Peyer's patch (tissue), 4 donors: Measurements from ENCODE around the gene SERGEF.

Experiments
- POLR2A ChIP-seq, 2 donors: fragments of 450-650 bp; IDR thresholded peaks; one replicate each; pipeline ENCODE4 v1.5.1; 2017; ENCODE audit warnings: antibody characterized with exemption in 2 of 2, mild to moderate bottlenecking in 2 of 2, moderate library complexity in 2 of 2
- TF ChIP-seq, protein P1 (sequence below), 6 experiments: fragments of 450-650 bp in 4 of 6; fragments of 200-600 bp in 2 of 6; sonication (generic) in 1 of 6; IDR thresholded peaks; one replicate each; pipeline ENCODE4 v1.5.1; 2017 to 2019; ENCODE audit warnings: antibody characterized with exemption in 6 of 6, mild to moderate bottlenecking in 3 of 6, moderate library complexity in 1 of 6

DNA sequence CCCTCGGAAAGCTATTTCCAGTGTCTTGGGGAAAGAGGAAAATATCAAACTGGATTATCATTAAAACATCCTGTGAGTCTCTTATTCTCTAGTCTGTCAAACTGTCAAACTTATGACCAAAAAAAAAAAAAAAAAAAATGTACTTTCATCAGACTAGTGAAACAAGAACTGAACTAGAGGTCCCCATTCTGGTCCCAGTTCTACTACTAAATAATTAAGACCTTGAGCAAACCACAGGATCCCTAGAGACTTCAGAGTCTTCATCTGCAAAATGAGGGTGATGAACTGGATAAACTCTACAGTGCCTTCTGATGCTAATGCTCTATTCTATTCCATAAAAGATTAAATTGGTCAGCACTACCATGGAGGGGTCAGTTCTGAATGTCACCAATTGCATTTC, 105.8 kb downstream of the SERGEF start:
- TF ChIP-seq, protein P1, sequence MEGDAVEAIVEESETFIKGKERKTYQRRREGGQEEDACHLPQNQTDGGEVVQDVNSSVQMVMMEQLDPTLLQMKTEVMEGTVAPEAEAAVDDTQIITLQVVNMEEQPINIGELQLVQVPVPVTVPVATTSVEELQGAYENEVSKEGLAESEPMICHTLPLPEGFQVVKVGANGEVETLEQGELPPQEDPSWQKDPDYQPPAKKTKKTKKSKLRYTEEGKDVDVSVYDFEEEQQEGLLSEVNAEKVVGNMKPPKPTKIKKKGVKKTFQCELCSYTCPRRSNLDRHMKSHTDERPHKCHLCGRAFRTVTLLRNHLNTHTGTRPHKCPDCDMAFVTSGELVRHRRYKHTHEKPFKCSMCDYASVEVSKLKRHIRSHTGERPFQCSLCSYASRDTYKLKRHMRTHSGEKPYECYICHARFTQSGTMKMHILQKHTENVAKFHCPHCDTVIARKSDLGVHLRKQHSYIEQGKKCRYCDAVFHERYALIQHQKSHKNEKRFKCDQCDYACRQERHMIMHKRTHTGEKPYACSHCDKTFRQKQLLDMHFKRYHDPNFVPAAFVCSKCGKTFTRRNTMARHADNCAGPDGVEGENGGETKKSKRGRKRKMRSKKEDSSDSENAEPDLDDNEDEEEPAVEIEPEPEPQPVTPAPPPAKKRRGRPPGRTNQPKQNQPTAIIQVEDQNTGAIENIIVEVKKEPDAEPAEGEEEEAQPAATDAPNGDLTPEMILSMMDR (IDR thresholded peaks at IDR 0.05), result no peak
- TF ChIP-seq POLR2A (IDR thresholded peaks at IDR 0.05), result no peak
